GM23338 (cell line): Measurements from ENCODE around the gene MAP3K4. TPM values are rescaled to one million over a fixed set of nuclear protein-coding genes. Genes with fewer than 3 reads are reported as not detected.

Experiments
- ATAC-seq: fragments of 200-7000 bp; cut with Tn5 transposase; 3 replicates; pipeline ENCODE4 v1.9.1; 2020
- DNase-seq: peaks from one replicate; pipeline ENCODE4 v3.0.0-alpha.2; 2015; ENCODE audit warnings: low spot score
- H2AFZ ChIP-seq: fragments of 200-600 bp; sonication (generic); 2 replicates; pipeline ENCODE4 v1.8.0; 2016; ENCODE audit warnings: antibody characterized with exemption, mild to moderate bottlenecking, moderate library complexity
- H3F3A ChIP-seq: fragments of 200-600 bp; sonication (generic); replicated peaks from 2 replicates; pipeline ENCODE4 v1.8.0; 2017; ENCODE audit warnings: antibody characterized with exemption, mixed run types, low read depth
- H3K27ac ChIP-seq: fragments of 200-600 bp; sonication (generic); 2 replicates; pipeline ENCODE4 v1.6.1; 2016; ENCODE audit warnings: low read depth
- H3K27me3 ChIP-seq: fragments of 200-600 bp; sonication (generic); 2 replicates; pipeline ENCODE4 v1.8.0; 2016; ENCODE audit warnings: mild to moderate bottlenecking, mixed run types, moderate library complexity; ENCODE audit not compliant: insufficient read depth
- H3K36me3 ChIP-seq: fragments of 200-600 bp; sonication (generic); 2 replicates; pipeline ENCODE4 v1.8.0; 2016; ENCODE audit warnings: mild to moderate bottlenecking; ENCODE audit not compliant: insufficient read depth
- H3K4me1 ChIP-seq: fragments of 200-600 bp; sonication (generic); 2 replicates; pipeline ENCODE4 v1.8.0; 2016; ENCODE audit warnings: mild to moderate bottlenecking, moderate library complexity; ENCODE audit not compliant: insufficient read depth
- H3K4me2 ChIP-seq: fragments of 200-600 bp; sonication (generic); 2 replicates; pipeline ENCODE4 v1.7.1; 2017; ENCODE audit warnings: mixed run types
- H3K4me3 ChIP-seq: fragments of 200-600 bp; sonication (generic); 2 replicates; pipeline ENCODE4 v1.6.1; 2016; ENCODE audit warnings: mixed run types
- H3K79me2 ChIP-seq: fragments of 200-600 bp; sonication (generic); replicated peaks from 2 replicates; pipeline ENCODE4 v1.8.0; 2017; ENCODE audit warnings: mild to moderate bottlenecking; ENCODE audit not compliant: insufficient read depth
- H3K9me2 ChIP-seq: fragments of 200-600 bp; sonication (generic); 2 replicates; pipeline ENCODE4 v1.8.0; 2017; ENCODE audit not compliant: insufficient read depth
- H4K20me1 ChIP-seq: fragments of 200-600 bp; sonication (generic); replicated peaks from 2 replicates; pipeline ENCODE4 v1.8.0; 2017; ENCODE audit warnings: mild to moderate bottlenecking; ENCODE audit not compliant: insufficient read depth
- H3K27ac Mint-ChIP-seq: 2 replicates; pipeline ENCODE4 v1.8.0; 2020; ENCODE audit warnings: inconsistent platforms, mild to moderate bottlenecking, moderate library complexity, mixed read lengths
- H3K27me3 Mint-ChIP-seq: 3 replicates; pipeline ENCODE4 v1.8.0; 2022; ENCODE audit warnings: low read depth, mild to moderate bottlenecking, moderate library complexity, mixed read lengths, inconsistent platforms; ENCODE audit not compliant: insufficient read depth, poor library complexity
- H3K36me3 Mint-ChIP-seq: 3 replicates; pipeline ENCODE4 v1.8.0; 2021; ENCODE audit warnings: low read depth, mild to moderate bottlenecking, inconsistent platforms, moderate library complexity, mixed read lengths
- H3K4me1 Mint-ChIP-seq: 3 replicates; pipeline ENCODE4 v1.8.0; 2020; ENCODE audit warnings: mild to moderate bottlenecking, inconsistent platforms, mixed read lengths
- H3K4me3 Mint-ChIP-seq: 3 replicates; pipeline ENCODE4 v1.8.0; 2021; ENCODE audit warnings: moderate library complexity, mild to moderate bottlenecking, inconsistent platforms, mixed read lengths
- H3K9me3 Mint-ChIP-seq: 3 replicates; pipeline ENCODE4 v1.8.0; 2020; ENCODE audit warnings: moderate library complexity, mild to moderate bottlenecking, inconsistent platforms, mixed read lengths
- CTCF ChIP-seq, 2 experiments: fragments of 200-600 bp in 1 of 2; sonication (generic) in 1 of 2; conservative IDR thresholded peaks; 2 replicates each; pipeline versions ENCODE4 v1.5.1 to v1.6.1; 2016 to 2017; ENCODE audit warnings: antibody characterized with exemption in 2 of 2, low read depth in 2 of 2, mild to moderate bottlenecking in 2 of 2, moderate library complexity in 1 of 2
- REST ChIP-seq: IDR thresholded peaks from one replicate; pipeline ENCODE4 v1.6.1; 2018; ENCODE audit warnings: antibody characterized with exemption; ENCODE audit not compliant: unreplicated experiment
- STAT1 ChIP-seq: IDR thresholded peaks from one replicate; pipeline ENCODE4 v1.6.1; 2016; ENCODE audit warnings: antibody characterized with exemption; ENCODE audit not compliant: unreplicated experiment
- ZNF114 ChIP-seq: fragments of 250-450 bp; sonication (Bioruptor Pico); IDR thresholded peaks from 2 replicates; pipeline ENCODE4 v1.5.0; 2020; ENCODE audit warnings: mild to moderate bottlenecking, moderate library complexity
- ZNF331 ChIP-seq: fragments of 250-450 bp; sonication (Bioruptor Pico); IDR thresholded peaks from 2 replicates; pipeline ENCODE4 v1.5.0; 2020; ENCODE audit warnings: low read depth, mild to moderate bottlenecking, moderate library complexity
- ZNF462 ChIP-seq: fragments of 250-450 bp; sonication (Bioruptor Pico); IDR thresholded peaks from 2 replicates; pipeline ENCODE4 v1.5.0; 2020; ENCODE audit warnings: mild to moderate bottlenecking, moderate library complexity
- polyA plus RNA-seq: library from polyadenylated mRNA; unstranded; fragments of >200 nt; fragmentation: Nextera tagmentation; extraction: Ambion mirVana; gene quantifications from 2 replicates; pipeline ENCODE4 v1.2.1, GENCODE V29; 2016
- total RNA-seq: library from RNA; depleted of rRNA; stranded (reverse); fragments of >200 nt; shearing (Covaris generic); gene quantifications from 2 replicates; pipeline ENCODE4 v1.2.3, GENCODE V29; 2014

Gene MAP3K4
- total and polyA plus RNA-seq, 2 experiments from 2014 or later, result 44.4 to 48.8 TPM

GRCh38 chr6:161076181-161076677, 84.7 kb downstream of the MAP3K4 start:
- Histone ChIP-seq H3K27ac (no peak overlapping the region), H3K79me2 (no peaks in the 10 kb centered on the region), H3K9me2 (no peaks in the 10 kb centered on the region), H3K4me1 (no peaks in the 10 kb centered on the region), H3K4me3 (no peak overlapping the region), H4K20me1 (peaks cover 9% of the 10 kb centered on the region; the same call in 1 of the 2 replicates), H3K27me3 (no peaks in the 10 kb centered on the region), H3F3A (no peaks in the 10 kb centered on the region), H2AFZ (no peak overlapping the region), H3K4me2 (no peak overlapping the region), H3K36me3 (peaks cover 5% of the 10 kb centered on the region; the same call in 1 of the 2 replicates)
- no peak overlapping the region for H3K27ac Mint-ChIP-seq
- peaks cover 10% of the 10 kb centered on the region; the same call in 2 of the 3 replicates for H3K36me3 Mint-ChIP-seq
- DNase-seq, result peak; percentile 13
- H3K4me3 Mint-ChIP-seq, result no peak overlapping the region
- H3K4me1 Mint-ChIP-seq, result peaks cover 3% of the 10 kb centered on the region; the same call in 2 of the 3 replicates
- H3K27me3 Mint-ChIP-seq, result peaks cover 2% of the 10 kb centered on the region
- peak; percentile 56 for ATAC-seq
- TF ChIP-seq REST (no peak), ZNF114 (CRISPR knock-in tag) (no peak), CTCF (conservative IDR thresholded peaks at IDR 0.05; ENCODE audit: low read depth in 2 of 2) (no peak), ZNF331 (CRISPR knock-in tag) (no peak), STAT1 (no peak), ZNF462 (CRISPR knock-in tag) (no peak)
- H3K9me3 Mint-ChIP-seq, result no peaks in the 10 kb centered on the region
